K562 (cell line): ENCODE measurements around the gene NDUFAF2. TPM values are rescaled to one million over a fixed set of nuclear protein-coding genes. Genes with fewer than 3 reads are reported as not detected.

ENCODE experiments used
- CC2D1A ChIP-seq: fragments of 450-650 bp; IDR thresholded peaks from 2 replicates; pipeline ENCODE4 v1.6.1; 2017; ENCODE audit warnings: mild to moderate bottlenecking
- CXXC5 ChIP-seq: fragments of 250-450 bp; sonication (Bioruptor Pico); IDR thresholded peaks from 2 replicates; pipeline ENCODE4 v1.8.0; 2022; ENCODE audit warnings: inconsistent platforms, mild to moderate bottlenecking, moderate library complexity
- DNMT1 ChIP-seq: fragments of 450-650 bp; IDR thresholded peaks from 2 replicates; pipeline ENCODE4 v1.6.1; 2016; ENCODE audit warnings: antibody characterized with exemption, mild to moderate bottlenecking
- E2F4 ChIP-seq: sonication (generic); formaldehyde crosslinking; IDR thresholded peaks from 2 replicates; pipeline ENCODE4 v1.8.0; 2022; ENCODE audit warnings: mild to moderate bottlenecking, low read depth, missing genetic modification reagents
- GATAD2B ChIP-seq: fragments of 450-650 bp; IDR thresholded peaks from 2 replicates; pipeline ENCODE4 v1.6.1; 2017; ENCODE audit warnings: mild to moderate bottlenecking, borderline replicate concordance
- HDAC6 ChIP-seq: IDR thresholded peaks from 2 replicates; pipeline ENCODE4 v1.6.1; 2012; ENCODE audit warnings: low read depth, mild to moderate bottlenecking, control low read depth, inconsistent platforms, low read length, moderate library complexity
- HDGF ChIP-seq: fragments of 450-650 bp; IDR thresholded peaks from 2 replicates; pipeline ENCODE4 v1.6.1; 2016
- HES1 ChIP-seq: fragments of 450-650 bp; IDR thresholded peaks from 2 replicates; pipeline ENCODE4 v1.6.1; 2016; ENCODE audit warnings: low read depth, mild to moderate bottlenecking, moderate library complexity
- ILK ChIP-seq: fragments of 450-650 bp; IDR thresholded peaks from 2 replicates; pipeline ENCODE4 v1.6.1; 2016; ENCODE audit warnings: missing genetic modification characterization, low read depth, mild to moderate bottlenecking, missing compliant biosample characterization, moderate library complexity, borderline replicate concordance
- KAT8 ChIP-seq: fragments of 450-650 bp; IDR thresholded peaks from 2 replicates; pipeline ENCODE4 v1.6.1; 2016; ENCODE audit warnings: low read depth, mild to moderate bottlenecking
- MECOM ChIP-seq: fragments of 250-450 bp; sonication (Bioruptor Pico); IDR thresholded peaks from 2 replicates; pipeline ENCODE4 v1.8.0; 2022; ENCODE audit warnings: inconsistent platforms
- OTX1 ChIP-seq: fragments of 450-650 bp; formaldehyde crosslinking; IDR thresholded peaks from 2 replicates; pipeline ENCODE4 v1.4.0; 2022; ENCODE audit warnings: mild to moderate bottlenecking
- PCBP1 ChIP-seq: fragments of 200-400 bp; formaldehyde crosslinking; IDR thresholded peaks from 2 replicates; pipeline ENCODE4 v1.6.1; 2018; ENCODE audit warnings: mild to moderate bottlenecking, low read depth, low read length; ENCODE audit not compliant: poor library complexity, severe bottlenecking
- PHF21A ChIP-seq: fragments of 450-650 bp; IDR thresholded peaks from 2 replicates; pipeline ENCODE4 v1.6.1; 2017; ENCODE audit warnings: low read depth, borderline replicate concordance
- POLR2AphosphoS2 ChIP-seq: IDR thresholded peaks from 2 replicates; pipeline ENCODE4 v1.6.1; 2012; ENCODE audit warnings: low read length, improper control_type of control experiment
- RB1 ChIP-seq: fragments of 450-650 bp; IDR thresholded peaks from 2 replicates; pipeline ENCODE4 v1.6.1; 2017; ENCODE audit warnings: low read depth, mild to moderate bottlenecking
- SMARCA4 ChIP-seq: fragments of 450-650 bp; IDR thresholded peaks from 2 replicates; pipeline ENCODE4 v1.6.1; 2016
- SOX6 ChIP-seq: fragments of 450-650 bp; IDR thresholded peaks from 2 replicates; pipeline ENCODE4 v1.6.1; 2014; ENCODE audit warnings: mild to moderate bottlenecking
- TAF1 ChIP-seq: IDR thresholded peaks from 2 replicates; pipeline ENCODE4 v1.6.1; 2011; ENCODE audit warnings: mild to moderate bottlenecking, low read length, moderate library complexity; ENCODE audit not compliant: insufficient read depth, control insufficient read depth, severe bottlenecking; ENCODE audit errors: extremely low read depth
- TBP ChIP-seq: optimal IDR thresholded peaks from 2 replicates; pipeline ENCODE3; 2011; ENCODE audit warnings: low read depth, low read length, improper control_type of control experiment
- ZNF232 ChIP-seq: sonication (generic); formaldehyde crosslinking; IDR thresholded peaks from 2 replicates; pipeline ENCODE4 v1.8.0; 2022; ENCODE audit warnings: mild to moderate bottlenecking, missing genetic modification reagents
- ZNF431 ChIP-seq: sonication (generic); formaldehyde crosslinking; IDR thresholded peaks from 2 replicates; pipeline ENCODE4 v1.8.0; 2022; ENCODE audit warnings: mild to moderate bottlenecking, missing genetic modification reagents
- ZNF436 ChIP-seq: fragments of 250-450, 450-650 bp; sonication (Bioruptor Pico); formaldehyde crosslinking; IDR thresholded peaks from 2 replicates; pipeline ENCODE4 v1.7.0; 2020; ENCODE audit warnings: mild to moderate bottlenecking
- ZNF507 ChIP-seq: conservative IDR thresholded peaks from 2 replicates; pipeline ENCODE4 v1.6.1; 2017; ENCODE audit warnings: missing genetic modification characterization, missing compliant biosample characterization
- ZNF518B ChIP-seq: fragments of 250-450 bp; sonication (Bioruptor Pico); IDR thresholded peaks from 2 replicates; pipeline ENCODE4 v1.5.0; 2021; ENCODE audit warnings: mild to moderate bottlenecking, moderate library complexity
- ZNF668 ChIP-seq: fragments of 250-450 bp; sonication (Bioruptor Pico); IDR thresholded peaks from 2 replicates; pipeline ENCODE4 v1.8.0; 2022; ENCODE audit warnings: mild to moderate bottlenecking, inconsistent platforms
- polyA plus RNA-seq, 8 experiments: library from polyadenylated mRNA; depleted of rRNA in 4 of 8; stranded (reverse) in 5 of 8; unstranded in 3 of 8; fragments of >200 nt; fragmentation: Nextera tagmentation in 2 of 8; fragmentation: Illumina TruSeq in 1 of 8; extraction: Ambion mirVana in 2 of 8; extraction: Trizol in 1 of 8; gene quantifications; 2 replicates each; pipeline versions ENCODE4 v1.2.1 to v1.2.3, GENCODE V29; 2011 to 2014; ENCODE audit warnings: inconsistent platforms in 1 of 8, missing spikeins in 1 of 8
- total RNA-seq, 7 experiments: library from RNA; depleted of rRNA in 6 of 7; stranded (reverse); fragments of >200 nt in 6 of 7; fragmentation: Illumina TruSeq in 2 of 7; extraction: Trizol in 2 of 7; gene quantifications; 2 replicates each; pipeline versions ENCODE4 v1.2.1 to v1.2.3, GENCODE V29; 2011 to 2021; ENCODE audit warnings: low replicate concordance in 1 of 7

NDUFAF2 gene
- total and polyA plus RNA-seq, 9 of the 15 experiments (the other 6 are each of a cell fraction or from before 2014, with no cell fraction given): 56.0 to 155 (median 95.9) TPM

- TF ChIP-seq ZNF507 (tag) (no peak), HES1 (no peak), GATAD2B (peak; percentile 79; the same call in 1 of the 2 replicates), ZNF232 (CRISPR knock-in tag) (0 out of 2 replicates have a peak, but pooled peaks have one; percentile 42), ZNF431 (no peak), TBP (peak; percentile 91), SMARCA4 (peak; percentile 56), ZNF668 (CRISPR knock-in tag) (no peak), HDGF (no peak), ZNF518B (no peak), CC2D1A (peak; percentile 34; the same call in 1 of the 2 replicates), DNMT1 (no peak), ILK (tag) (no peak), PHF21A (peak; percentile 67; the same call in 1 of the 2 replicates), TAF1 (peak; percentile 85), CXXC5 (peak; percentile 76), ZNF436 (CRISPR knock-in tag) (no peak), RB1 (peak; percentile 24; the same call in 1 of the 2 replicates), PCBP1 (peak; percentile 91), KAT8 (no peak), MECOM (CRISPR knock-in tag) (0 out of 2 replicates have a peak, but pooled peaks have one; percentile 21), E2F4 (CRISPR knock-in tag) (no peak), SOX6 (0 out of 2 replicates have a peak, but pooled peaks have one; percentile 34), HDAC6 (no peak), POLR2AphosphoS2 (no peak), OTX1 (CRISPR knock-in tag) (no peak)
Measured at GRCh38 chr5:61162010-61162831, 217.2 kb downstream of the NDUFAF2 start, which contains the start of gene SMIM15 (continued).
